HepG2 (cell line): ENCODE data around the gene FBXL7. TPM values are rescaled to one million over a fixed set of nuclear protein-coding genes. Genes with fewer than 3 reads are reported as not detected.

Source experiments
- ATAC-seq: fragments of 200-7000 bp; cut with Tn5 transposase; 3 replicates; pipeline ENCODE4 v1.9.1; 2020; ENCODE audit warnings: mild to moderate bottlenecking, moderate library complexity
- BruUV-seq: library from RNA; stranded (reverse); fragments of 400-500 nt; replicated peaks from 2 replicates; lab custom pipeline; 2021; lab: Mats Ljungman, UMichigan
- CTCF ChIA-PET: fragments of 300-600 bp; formaldehyde crosslinking; extraction: SDS; loops from one replicate; lab custom pipeline; 2021; ENCODE audit warnings: low total read pairs, inconsistent platforms, low intra/inter-chr PET ratio; lab: Yijun Ruan, JAX
- POLR2A ChIA-PET: fragments of 350-600 bp; sonication (Branson Sonifier 250); formaldehyde crosslinking; loops from one replicate; lab custom pipeline; 2020; ENCODE audit warnings: antibody characterized with exemption, inconsistent platforms; lab: Yijun Ruan, JAX
- DNase-seq: peaks from one replicate; pipeline ENCODE4 v3.0.0-alpha.2; 2015; ENCODE audit warnings: low spot score
- FAIRE-seq: peaks from 3 replicates; lab custom pipeline; 2011; peaks lifted over from hg19 to GRCh38; lab: Jason Lieb, UNC
- H2AFZ ChIP-seq: one replicate; pipeline ENCODE4 v1.6.1; 2011; ENCODE audit warnings: low read length, inconsistent platforms
- H3K27ac ChIP-seq: fragments of 300-600 bp; 3 replicates; pipeline ENCODE4 v1.8.0; 2011; ENCODE audit warnings: mixed run types, mild to moderate bottlenecking, mixed read lengths, low read length, inconsistent platforms; ENCODE audit not compliant: insufficient read depth; ENCODE audit errors: extremely low read length
- H3K27me3 ChIP-seq, 2 experiments: fragments of 200-600 bp in 1 of 2; 2 replicates in 1 of 2; 3 replicates in 1 of 2; pipeline versions ENCODE4 v1.6.0 to v1.8.0; 2011; ENCODE audit warnings: low read length in 2 of 2, mild to moderate bottlenecking in 2 of 2, moderate library complexity in 2 of 2, inconsistent platforms in 1 of 2; ENCODE audit not compliant: insufficient read depth in 2 of 2, control insufficient read depth in 1 of 2
- H3K36me3 ChIP-seq, 2 experiments: fragments of 200-600 bp in 1 of 2; replicated peaks in 1 of 2; 2 replicates in 1 of 2; 3 replicates in 1 of 2; pipeline versions ENCODE4 v1.5.1 to v1.8.0; 2011; ENCODE audit warnings: low read length in 2 of 2, inconsistent platforms in 1 of 2; ENCODE audit not compliant: insufficient read depth in 2 of 2, control insufficient read depth in 1 of 2
- H3K4me1 ChIP-seq: 2 replicates; pipeline ENCODE4 v1.5.1; 2012; ENCODE audit warnings: low read length, inconsistent platforms; ENCODE audit not compliant: insufficient read depth
- H3K4me2 ChIP-seq: 2 replicates; pipeline ENCODE4 v1.6.0; 2011; ENCODE audit warnings: low read depth, low read length, inconsistent platforms
- H3K4me3 ChIP-seq, 3 experiments: fragments of 200-600 bp in 1 of 3; sonication (generic), shearing (Covaris generic) in 1 of 3; replicated peaks in 1 of 3; 2 replicates each; pipeline ENCODE4 v1.5.1; 2011 to 2016; ENCODE audit warnings: low read length in 3 of 3, inconsistent platforms in 2 of 3, low read depth in 2 of 3, mild to moderate bottlenecking in 2 of 3, control low read depth in 1 of 3, mixed read lengths in 1 of 3; ENCODE audit not compliant: insufficient read depth in 1 of 3
- H3K79me2 ChIP-seq: one replicate; pipeline ENCODE4 v1.6.1; 2011; ENCODE audit warnings: low read length, inconsistent platforms; ENCODE audit not compliant: insufficient read depth
- H3K9ac ChIP-seq: 2 replicates; pipeline ENCODE4 v1.6.0; 2011; ENCODE audit warnings: mild to moderate bottlenecking, low read depth, low read length, inconsistent platforms; ENCODE audit not compliant: insufficient read depth
- H3K9me3 ChIP-seq: 2 replicates; pipeline ENCODE4 v1.5.1; 2012; ENCODE audit warnings: mild to moderate bottlenecking, low read length
- H4K20me1 ChIP-seq: 2 replicates; pipeline ENCODE4 v1.6.0; 2011; ENCODE audit warnings: inconsistent platforms, mild to moderate bottlenecking, low read length, moderate library complexity; ENCODE audit not compliant: insufficient read depth
- ATF7 ChIP-seq, 2 experiments: fragments of 450-650 bp in 1 of 2; sonication (generic) in 1 of 2; formaldehyde crosslinking in 1 of 2; IDR thresholded peaks; 2 replicates each; pipeline versions ENCODE4 v1.4.0 to v1.6.1; 2016 to 2020; ENCODE audit warnings: antibody characterized with exemption in 1 of 2, mild to moderate bottlenecking in 1 of 2, missing genetic modification reagents in 1 of 2
- CEBPB ChIP-seq: IDR thresholded peaks from 2 replicates; pipeline ENCODE4 v1.6.1; 2011; ENCODE audit warnings: low read depth, low read length, improper control_type of control experiment, borderline replicate concordance
- STAG1 ChIP-seq: sonication (generic); formaldehyde crosslinking; IDR thresholded peaks from 2 replicates; pipeline ENCODE4 v1.4.0; 2020; ENCODE audit warnings: missing genetic modification reagents
- ZNF160 ChIP-seq: sonication (generic); formaldehyde crosslinking; IDR thresholded peaks from 2 replicates; pipeline ENCODE4 v1.8.0; 2022; ENCODE audit warnings: mild to moderate bottlenecking, inconsistent platforms, missing genetic modification reagents
- ZNF205 ChIP-seq: IDR thresholded peaks from 2 replicates; pipeline ENCODE4 v1.6.1; 2018; ENCODE audit warnings: missing biosample characterization, missing genetic modification reagents
- WGBS: methylation state at CpG from one replicate; pipeline ENCODE4 v1.1.6; 2017; ENCODE audit warnings: low lambda C conversion rate; 5-methylcytosine and 5-hydroxymethylcytosine counted together
- in situ Hi-C: cut with HindIII; loops from 2 replicates; pipeline ENCODE4 v1.10.0; 2017; ENCODE audit warnings: low pct_unique_long_range_greater_than_20kb; ENCODE audit not compliant: extremely low pct_ligation_motif_present
- intact Hi-C: fragments of 100-400 bp; cut with micrococcal nuclease; formaldehyde crosslinking; loops from one replicate; pipeline ENCODE4 v1.10.0; 2022; ENCODE audit not compliant: unreplicated experiment
- polyA plus RNA-seq, 8 experiments: library from polyadenylated mRNA; depleted of rRNA in 3 of 8; stranded (reverse) in 7 of 8; unstranded in 1 of 8; fragments of >200 nt; fragmentation: Illumina TruSeq in 4 of 8; extraction: Trizol in 4 of 8; gene quantifications; 2 replicates each; pipeline versions ENCODE4 v1.2.1 to v1.2.3, GENCODE V29; 2011 to 2016; ENCODE audit warnings: low read depth in 4 of 8, missing spikeins in 1 of 8, mixed read lengths in 1 of 8; ENCODE audit not compliant: insufficient read depth in 1 of 8
- total RNA-seq, 5 experiments: library from RNA; depleted of rRNA; stranded (reverse); fragments of >200 nt; fragmentation: Illumina TruSeq; extraction: Trizol; gene quantifications; 2 replicates each; pipeline ENCODE4 v1.2.3, GENCODE V29; 2016; ENCODE audit warnings: low read depth in 1 of 5
- TF ChIP-seq, protein P1 (sequence below), 2 experiments: sonication (generic) in 1 of 2; formaldehyde crosslinking in 1 of 2; IDR thresholded peaks; 2 replicates each; pipeline versions ENCODE4 v1.4.0 to v1.6.1; 2018 to 2020; ENCODE audit warnings: missing genetic modification reagents in 2 of 2, borderline replicate concordance in 1 of 2, low read depth in 1 of 2, mild to moderate bottlenecking in 1 of 2, missing biosample characterization in 1 of 2

Gene FBXL7
- total and polyA plus RNA-seq, 2 of the 13 experiments (the other 11 are each of a cell fraction or from before 2014, with no cell fraction given): 0.07 TPM; not detected in 1

DNA sequence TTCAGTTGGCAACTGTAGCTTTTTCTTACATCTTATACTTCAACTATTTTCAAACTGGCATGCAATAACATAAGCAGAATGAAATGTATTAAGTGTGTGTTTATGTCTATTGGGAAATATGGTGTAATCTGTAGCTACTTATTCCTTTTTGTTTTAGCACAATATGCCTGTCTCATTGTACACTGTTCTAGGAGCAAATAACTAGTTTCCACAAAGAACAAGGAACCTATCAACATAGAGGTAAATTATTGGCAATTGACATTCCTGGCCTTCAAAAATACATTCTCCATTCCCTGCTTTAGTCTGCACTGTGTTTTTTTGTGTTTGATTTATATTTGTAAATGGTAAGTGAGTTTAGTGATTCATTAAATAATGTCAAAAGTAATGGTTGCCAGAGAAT is 75.7 kb downstream of the FBXL7 start (continued):
- TF ChIP-seq, protein P1, sequence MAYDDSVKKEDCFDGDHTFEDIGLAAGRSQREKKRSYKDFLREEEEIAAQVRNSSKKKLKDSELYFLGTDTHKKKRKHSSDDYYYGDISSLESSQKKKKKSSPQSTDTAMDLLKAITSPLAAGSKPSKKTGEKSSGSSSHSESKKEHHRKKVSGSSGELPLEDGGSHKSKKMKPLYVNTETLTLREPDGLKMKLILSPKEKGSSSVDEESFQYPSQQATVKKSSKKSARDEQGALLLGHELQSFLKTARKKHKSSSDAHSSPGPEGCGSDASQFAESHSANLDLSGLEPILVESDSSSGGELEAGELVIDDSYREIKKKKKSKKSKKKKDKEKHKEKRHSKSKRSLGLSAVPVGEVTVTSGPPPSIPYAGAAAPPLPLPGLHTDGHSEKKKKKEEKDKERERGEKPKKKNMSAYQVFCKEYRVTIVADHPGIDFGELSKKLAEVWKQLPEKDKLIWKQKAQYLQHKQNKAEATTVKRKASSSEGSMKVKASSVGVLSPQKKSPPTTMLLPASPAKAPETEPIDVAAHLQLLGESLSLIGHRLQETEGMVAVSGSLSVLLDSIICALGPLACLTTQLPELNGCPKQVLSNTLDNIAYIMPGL (CRISPR knock-in tag; IDR thresholded peaks at IDR 0.05; ENCODE audit: borderline replicate concordance in 1 of 2, low read depth in 1 of 2): no peak
- no peak for TF ChIP-seq STAG1 (CRISPR knock-in tag)
- TF ChIP-seq ZNF160 (CRISPR knock-in tag): no peak

- Histone ChIP-seq H2AFZ (no peak overlapping the region), H3K27ac (no peak overlapping the region), H3K36me3 (no peaks in the 10 kb centered on the region), H3K9me3 (no peaks in the 10 kb centered on the region), H3K4me1 (no peaks in the 10 kb centered on the region), H3K79me2 (no peaks in the 10 kb centered on the region), H3K4me2 (no peak overlapping the region), H3K9ac (no peak overlapping the region), H3K27me3 (no peaks in the 10 kb centered on the region), H3K4me3 (no peak overlapping the region), H4K20me1 (no peaks in the 10 kb centered on the region)
- FAIRE-seq: no peak
- ChIA-PET POLR2A (no interaction called here), CTCF (no interaction called here)
- BruUV-seq: no TSS peak
- TF ChIP-seq ATF7 (IDR thresholded peaks at IDR 0.05) (peak; percentile 28; the same call in 1 of the 2 replicates), ATF7 (CRISPR knock-in tag; IDR thresholded peaks at IDR 0.05) (no peak), ZNF205 (CRISPR knock-in tag) (no peak), CEBPB (peak; percentile 55; the same call in 1 of the 2 replicates)
- in situ Hi-C loops (no loop called here), intact Hi-C loops (no loop called here)
- WGBS: 7% methylated on average over 10 of the region's 10 CpGs
- DNase-seq: no peak
- ATAC-seq: no peak
These were observed 77.2 kb downstream of the FBXL7 start for GRCh38 chr5:15577132-15577531.
